OCI-LY7 (cell line): ENCODE results near the gene COPS8. TPM values are rescaled to one million over a fixed set of nuclear protein-coding genes. Genes with fewer than 3 reads are reported as not detected.

Experiments
- BruUV-seq: library from RNA; stranded (reverse); fragments of 400-500 nt; replicated peaks from 2 replicates; lab custom pipeline; 2021; lab: Mats Ljungman, UMichigan
- CTCF ChIA-PET: fragments of 300-600 bp; sonication (Branson Sonifier 250); formaldehyde crosslinking; loops from one replicate; lab custom pipeline; 2022; ENCODE audit warnings: antibody characterized with exemption; ENCODE audit not compliant: unreplicated experiment; lab: Charles Lee
- POLR2A ChIA-PET: fragments of 300-600 bp; sonication (Branson Sonifier 250); formaldehyde crosslinking; loops from one replicate; lab custom pipeline; 2022; ENCODE audit warnings: antibody characterized with exemption; lab: Charles Lee
- DNase-seq: peaks from one replicate; pipeline ENCODE4 v3.0.0-alpha.2; 2015; ENCODE audit warnings: low spot score
- H2AFZ ChIP-seq: fragments of 200-600 bp; sonication (generic), shearing (Covaris generic); 2 replicates; pipeline ENCODE4 v1.6.1; 2014; ENCODE audit warnings: mild to moderate bottlenecking, antibody characterized with exemption, low read length, moderate library complexity
- H3K27ac ChIP-seq: fragments of 200-600 bp; sonication (generic); 2 replicates; pipeline ENCODE4 v1.5.1; 2014; ENCODE audit warnings: mixed run types, low read depth, mild to moderate bottlenecking, moderate library complexity, low read length, inconsistent platforms; ENCODE audit not compliant: poor library complexity, severe bottlenecking
- H3K36me3 ChIP-seq: fragments of 200-600 bp; sonication (generic); 2 replicates; pipeline ENCODE4 v1.6.1; 2014; ENCODE audit warnings: mild to moderate bottlenecking, antibody characterized with exemption, low read length, moderate library complexity, mixed read lengths; ENCODE audit not compliant: insufficient read depth
- H3K4me1 ChIP-seq: fragments of 200-600 bp; sonication (generic); 2 replicates; pipeline ENCODE4 v1.5.1; 2014; ENCODE audit warnings: mild to moderate bottlenecking, low read length; ENCODE audit not compliant: insufficient read depth, poor library complexity, severe bottlenecking
- H3K4me2 ChIP-seq: fragments of 200-600 bp; sonication (generic); 2 replicates; pipeline ENCODE4 v1.6.1; 2014; ENCODE audit warnings: mild to moderate bottlenecking, low read length
- H3K4me3 ChIP-seq: fragments of 200-600 bp; sonication (generic); 2 replicates; pipeline ENCODE4 v1.5.1; 2014; ENCODE audit warnings: mild to moderate bottlenecking, low read depth, low read length; ENCODE audit not compliant: poor library complexity, severe bottlenecking
- H3K79me2 ChIP-seq: fragments of 200-600 bp; sonication (generic); 2 replicates; pipeline ENCODE4 v1.6.1; 2016; ENCODE audit warnings: low read depth, mild to moderate bottlenecking, low read length, moderate library complexity, mixed read lengths; ENCODE audit not compliant: insufficient read depth
- H3K9me2 ChIP-seq: fragments of 200-600 bp; sonication (generic); 2 replicates; pipeline ENCODE4 v1.6.1; 2016; ENCODE audit warnings: mild to moderate bottlenecking, low read length, mixed read lengths; ENCODE audit not compliant: insufficient read depth
- H3K9me3 ChIP-seq: fragments of 200-600 bp; sonication (generic); 2 replicates; pipeline ENCODE4 v1.6.1; 2014; ENCODE audit warnings: mild to moderate bottlenecking, mixed run types, low read length, mixed read lengths
- H4K20me1 ChIP-seq: fragments of 200-600 bp; sonication (generic); 2 replicates; pipeline ENCODE4 v1.6.1; 2014; ENCODE audit warnings: mild to moderate bottlenecking, antibody characterized with exemption, low read length, moderate library complexity, mixed read lengths; ENCODE audit not compliant: insufficient read depth
- EZH2phosphoT487 ChIP-seq: fragments of 200-600 bp; sonication (generic); IDR thresholded peaks from 2 replicates; pipeline ENCODE4 v1.6.1; 2018; ENCODE audit warnings: low read depth, borderline replicate concordance, mild to moderate bottlenecking, mixed run types, antibody characterized with exemption, low read length, moderate library complexity, mixed read lengths
- intact Hi-C: fragments of 100-400 bp; cut with micrococcal nuclease; formaldehyde crosslinking; loops from one replicate; pipeline ENCODE4 v1.10.0; 2022; ENCODE audit not compliant: unreplicated experiment
- total RNA-seq, 2 experiments: library from RNA; depleted of rRNA in 1 of 2; stranded (reverse); fragments of >200 nt in 1 of 2; shearing (Covaris generic) in 1 of 2; gene quantifications; 2 replicates each; pipeline ENCODE4 v1.2.3, GENCODE V29; 2014 to 2022
- TF ChIP-seq, protein P1 (sequence below): fragments of 200-600 bp; sonication (generic); conservative IDR thresholded peaks from 2 replicates; pipeline ENCODE4 v1.5.1; 2014; ENCODE audit warnings: mild to moderate bottlenecking, antibody characterized with exemption, low read length, moderate library complexity, mixed read lengths

The COPS8 gene
- total RNA-seq, 2 experiments from 2014 or later, result 58.8 to 117 TPM

DNA sequence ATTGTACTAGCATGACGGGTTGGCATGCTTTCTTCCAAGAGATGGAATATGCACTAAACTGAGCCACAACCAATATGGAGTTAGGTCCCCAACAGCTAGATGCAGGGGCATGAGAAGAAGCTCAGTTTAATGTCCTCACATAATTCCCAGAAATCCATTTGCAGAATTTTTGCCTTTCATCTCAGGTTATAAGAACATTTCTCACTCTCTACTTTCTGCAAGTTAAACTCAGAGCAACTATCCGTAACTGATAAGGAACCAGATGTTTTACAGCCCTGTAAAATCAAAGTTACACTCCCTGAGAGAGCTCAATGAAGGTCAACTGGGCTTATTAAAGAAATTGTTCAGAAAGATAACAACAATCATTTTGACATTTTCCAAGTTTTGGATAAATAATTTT lies 30.7 kb downstream of the COPS8 start:
- Histone ChIP-seq H3K9me2 (no peaks in the 10 kb centered on the region), H3K36me3 (no peaks in the 10 kb centered on the region), H3K4me2 (no peak overlapping the region), H4K20me1 (no peaks in the 10 kb centered on the region), H3K79me2 (no peaks in the 10 kb centered on the region), H3K4me1 (peaks cover 5% of the 10 kb centered on the region), H2AFZ (no peak overlapping the region), H3K9me3 (no peaks in the 10 kb centered on the region), H3K27ac (no peak overlapping the region), H3K4me3 (no peak overlapping the region)
- BruUV-seq, result no TSS peak
- intact Hi-C loops, result no loop called here
- no peak for TF ChIP-seq EZH2phosphoT487
- TF ChIP-seq, protein P1, sequence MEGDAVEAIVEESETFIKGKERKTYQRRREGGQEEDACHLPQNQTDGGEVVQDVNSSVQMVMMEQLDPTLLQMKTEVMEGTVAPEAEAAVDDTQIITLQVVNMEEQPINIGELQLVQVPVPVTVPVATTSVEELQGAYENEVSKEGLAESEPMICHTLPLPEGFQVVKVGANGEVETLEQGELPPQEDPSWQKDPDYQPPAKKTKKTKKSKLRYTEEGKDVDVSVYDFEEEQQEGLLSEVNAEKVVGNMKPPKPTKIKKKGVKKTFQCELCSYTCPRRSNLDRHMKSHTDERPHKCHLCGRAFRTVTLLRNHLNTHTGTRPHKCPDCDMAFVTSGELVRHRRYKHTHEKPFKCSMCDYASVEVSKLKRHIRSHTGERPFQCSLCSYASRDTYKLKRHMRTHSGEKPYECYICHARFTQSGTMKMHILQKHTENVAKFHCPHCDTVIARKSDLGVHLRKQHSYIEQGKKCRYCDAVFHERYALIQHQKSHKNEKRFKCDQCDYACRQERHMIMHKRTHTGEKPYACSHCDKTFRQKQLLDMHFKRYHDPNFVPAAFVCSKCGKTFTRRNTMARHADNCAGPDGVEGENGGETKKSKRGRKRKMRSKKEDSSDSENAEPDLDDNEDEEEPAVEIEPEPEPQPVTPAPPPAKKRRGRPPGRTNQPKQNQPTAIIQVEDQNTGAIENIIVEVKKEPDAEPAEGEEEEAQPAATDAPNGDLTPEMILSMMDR, result no peak
- ChIA-PET CTCF (no interaction called here), POLR2A (no interaction called here)
- no peak for DNase-seq

DNA sequence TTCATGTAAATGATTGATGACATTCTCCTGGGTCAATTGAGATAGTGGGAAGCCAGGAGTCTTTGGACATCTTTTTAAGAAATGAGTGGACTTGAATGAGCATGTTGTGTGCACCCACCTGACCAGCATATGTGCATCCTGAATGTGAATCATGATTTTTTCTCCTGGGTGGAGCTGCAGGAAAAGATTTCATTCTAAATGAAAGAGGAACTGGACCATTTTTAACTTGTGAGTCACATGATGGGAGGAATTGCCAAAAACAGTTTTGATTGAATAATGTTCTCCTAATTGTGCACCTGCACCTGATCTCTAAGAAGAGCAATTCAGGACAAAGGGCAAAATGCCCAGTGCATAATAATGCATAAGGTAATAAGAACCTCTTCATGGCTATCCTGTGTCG lies 32.3 kb downstream of the COPS8 start:
- Histone ChIP-seq H4K20me1 (no peaks in the 10 kb centered on the region), H3K4me1 (peaks cover 5% of the 10 kb centered on the region), H2AFZ (no peak overlapping the region), H3K79me2 (no peaks in the 10 kb centered on the region), H3K4me3 (no peak overlapping the region), H3K9me2 (no peaks in the 10 kb centered on the region), H3K36me3 (no peaks in the 10 kb centered on the region), H3K4me2 (no peak overlapping the region), H3K9me3 (no peaks in the 10 kb centered on the region), H3K27ac (no peak overlapping the region)
- TF ChIP-seq EZH2phosphoT487, result no peak
- TF ChIP-seq, protein P1, result no peak
- no peak for DNase-seq
- ChIA-PET POLR2A (interaction anchor here (0.8 to 1.0 kb wide), 2 partner anchors 323 to 443 kb away, joined by 3 read pairs; no protein-coding TSS in a partner anchor), CTCF (no interaction called here)
- no TSS peak for BruUV-seq
- intact Hi-C loops, result no loop called here

DNA sequence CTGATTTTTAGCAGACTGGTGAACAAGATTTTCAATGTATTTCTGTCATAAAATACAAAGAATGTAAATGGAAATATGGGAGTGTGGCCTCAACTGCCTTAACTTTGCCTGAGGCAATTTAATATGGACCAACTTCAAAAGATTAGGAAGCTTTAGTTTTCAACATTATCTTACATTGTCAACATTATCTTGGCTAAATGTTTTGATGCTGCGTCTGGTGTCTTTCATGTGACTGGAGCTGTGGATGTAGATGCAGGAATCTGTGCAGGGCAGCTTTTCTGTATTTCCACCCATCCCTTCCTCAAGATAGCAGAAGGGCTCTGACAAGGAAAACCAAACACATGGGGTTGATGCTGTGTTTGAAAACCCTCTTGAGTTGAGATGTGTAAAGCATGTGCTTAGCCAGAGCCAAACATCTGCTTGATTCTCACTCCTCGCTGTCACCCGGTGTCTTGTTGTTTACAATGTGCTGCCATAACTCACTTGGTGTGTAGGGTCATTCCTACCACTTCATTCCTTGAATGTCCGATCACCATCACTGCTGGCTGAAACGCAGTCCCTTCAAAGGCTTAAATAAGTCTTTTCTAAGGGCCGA lies 33.0 kb downstream of the COPS8 start:
- H3K9me3 ChIP-seq, result no peaks in the 10 kb centered on the region
- BruUV-seq, result no TSS peak
- H3K36me3 ChIP-seq, result no peaks in the 10 kb centered on the region
- no peaks in the 10 kb centered on the region for H3K9me2 ChIP-seq
- H3K4me2 ChIP-seq, result no peak overlapping the region
- intact Hi-C loops, result no loop called here
- TF ChIP-seq, protein P1, result no peak
- TF ChIP-seq EZH2phosphoT487, result no peak
- no peak overlapping the region for H3K4me3 ChIP-seq
- no peak overlapping the region for H3K27ac ChIP-seq
- peaks cover 5% of the 10 kb centered on the region for H3K4me1 ChIP-seq
- POLR2A ChIA-PET, result interaction anchor here (1.0 kb wide), 1 partner anchor 322 kb away, joined by 3 read pairs; no protein-coding TSS in a partner anchor
- no peaks in the 10 kb centered on the region for H3K79me2 ChIP-seq
- no peak overlapping the region for H2AFZ ChIP-seq
- no peak for DNase-seq
- H4K20me1 ChIP-seq, result no peaks in the 10 kb centered on the region
- CTCF ChIA-PET, result no interaction called here
